ENCODE results near the gene TSPYL4.

GRCh38 chr6:116248577-116248976 is 5.3 kb downstream of the TSPYL4 start:
- no peak for TF ChIP-seq EZH2 (IDR thresholded peaks at IDR 0.05)
- TF ChIP-seq POLR2AphosphoS5 (IDR thresholded peaks at IDR 0.05; ENCODE audit: borderline replicate concordance, low read depth, low read length), result no peak
- TF ChIP-seq FOXP2 (optimal IDR thresholded peaks at IDR 0.05; ENCODE audit: control extremely low read depth, extremely low read length, insufficient read depth), result no peak
